DMS53 (cell line): ENCODE results near the gene GPC5.
A peak's percentile ranks its signal among the peaks of the same experiment; 100 is the strongest.
"Not testable (repeated sequence)": the region's sequence is repeated elsewhere in the genome, so short reads cannot be mapped to it uniquely, and the experiment has no call there.

Experiments
- DNase-seq: peaks from one replicate; lab custom pipeline; 2025; lab: John Stamatoyannopoulos, UW

The GPC5 gene

DNA sequence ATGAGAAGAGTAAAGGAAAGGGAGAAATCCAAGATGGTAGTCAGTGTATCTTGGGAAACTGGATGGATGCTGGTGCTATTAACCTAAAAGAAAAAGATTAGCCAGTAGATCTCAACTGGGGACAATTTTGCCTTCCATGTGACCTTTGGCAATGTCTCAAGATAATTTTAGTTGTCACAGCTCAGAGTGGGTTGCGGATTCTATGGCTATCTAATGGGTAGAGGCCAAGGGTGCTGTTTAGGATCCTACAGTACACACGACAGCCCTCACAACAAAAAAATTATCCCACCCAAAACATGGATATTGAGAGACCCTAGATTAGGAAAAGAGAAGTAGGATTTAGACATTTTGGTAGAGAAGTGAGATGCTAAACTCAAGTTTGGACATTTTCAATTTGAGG, 258.9 kb downstream of the GPC5 start:
- no peak for DNase-seq

DNA sequence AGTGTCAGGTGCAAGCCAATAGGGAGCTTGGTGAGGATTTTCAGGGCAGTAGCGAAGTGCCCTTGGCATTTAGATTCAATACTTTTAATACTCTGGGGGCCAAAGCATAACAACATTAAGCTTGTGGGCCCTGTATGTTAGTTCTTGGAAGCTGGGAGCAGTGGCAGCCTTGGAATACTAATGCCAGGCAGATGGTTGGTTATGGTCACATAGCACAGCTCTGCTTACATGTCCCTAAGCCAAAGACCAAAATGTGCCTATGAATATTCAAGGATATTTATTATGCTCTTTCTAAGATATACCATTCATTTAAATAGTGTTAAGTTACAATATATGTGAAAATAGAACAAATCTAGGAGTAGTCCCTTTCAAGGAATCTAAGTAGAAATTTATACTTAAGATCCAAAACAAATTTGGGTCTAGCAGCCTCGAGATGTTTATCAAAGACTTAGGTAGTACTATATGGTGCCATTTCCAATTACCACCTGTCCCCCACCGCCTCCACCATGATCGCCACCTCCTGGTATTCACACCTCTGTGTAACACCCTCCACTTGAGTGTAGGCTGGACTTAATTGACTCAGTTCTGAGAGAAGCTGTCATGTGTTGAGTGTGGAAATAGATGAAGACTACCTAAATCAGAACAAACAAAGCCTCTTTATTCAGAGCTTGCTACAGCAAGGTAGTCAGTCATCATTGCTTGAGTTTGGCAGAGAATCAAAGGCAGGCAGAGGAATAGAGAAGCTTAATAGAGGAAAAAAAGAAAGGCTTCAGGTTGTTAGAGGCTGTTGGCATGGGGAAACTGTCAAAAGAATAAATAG, 261.0 kb downstream of the GPC5 start:
- DNase-seq, result no peak

GRCh38 chr13:91660076-91660415, 261.6 kb downstream of the GPC5 start:
- no peak for DNase-seq

DNA sequence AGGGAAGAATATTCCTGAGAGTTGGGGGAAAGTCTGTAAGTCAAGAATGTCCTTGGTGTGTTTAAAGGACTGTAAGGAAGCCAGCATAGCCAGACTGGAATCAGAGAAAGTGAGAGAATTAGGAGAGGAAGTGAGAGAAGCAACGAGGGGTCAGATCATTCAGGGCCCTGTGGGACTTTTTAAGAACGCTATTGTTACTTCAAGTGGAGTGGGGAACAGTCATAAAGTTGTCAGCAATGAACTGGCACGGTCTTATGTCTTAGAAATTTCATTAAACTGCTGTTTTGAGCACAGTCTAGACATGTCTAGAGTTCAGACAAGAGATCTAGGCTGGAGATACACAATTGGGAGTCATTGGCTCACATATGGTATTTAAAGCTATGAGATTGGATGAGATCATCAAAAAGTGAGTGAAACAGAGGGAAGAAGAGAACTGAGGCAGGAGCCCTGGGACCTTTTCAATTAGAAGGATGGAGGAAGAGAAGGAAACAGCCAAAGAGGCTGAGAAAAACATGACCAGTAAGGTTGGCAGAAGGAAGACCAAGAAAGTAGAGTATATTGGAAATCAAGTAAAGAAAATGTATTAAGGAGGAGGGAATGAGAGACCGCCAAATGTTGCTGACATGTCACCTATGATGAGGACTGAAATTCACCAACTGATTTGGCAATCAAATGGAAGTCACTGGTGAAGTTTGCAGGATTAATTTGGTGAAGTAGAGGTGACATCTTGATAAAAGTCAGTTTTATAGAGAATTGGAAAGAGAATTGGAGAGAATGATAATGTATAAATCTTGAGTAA, 263.5 kb downstream of the GPC5 start:
- DNase-seq, result no peak

DNA sequence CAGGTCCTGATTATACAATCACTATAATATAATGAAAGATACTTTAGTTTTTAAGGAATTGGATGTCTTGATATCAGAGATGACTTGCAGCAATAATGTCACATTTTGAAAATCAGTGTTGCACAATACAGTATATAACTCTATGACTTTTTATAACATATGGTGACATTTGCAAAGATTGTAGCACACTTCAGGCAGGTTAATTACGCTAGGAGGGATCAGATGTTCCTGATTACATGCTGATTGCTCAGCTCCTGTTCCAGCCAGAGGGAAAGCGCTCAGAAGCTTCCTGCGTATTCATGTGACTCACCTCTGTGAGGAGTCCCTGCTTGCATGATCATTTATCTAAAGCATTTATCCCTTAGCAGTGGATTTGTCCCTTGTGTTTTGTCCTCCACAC, 265.6 kb downstream of the GPC5 start:
- no peak for DNase-seq

DNA sequence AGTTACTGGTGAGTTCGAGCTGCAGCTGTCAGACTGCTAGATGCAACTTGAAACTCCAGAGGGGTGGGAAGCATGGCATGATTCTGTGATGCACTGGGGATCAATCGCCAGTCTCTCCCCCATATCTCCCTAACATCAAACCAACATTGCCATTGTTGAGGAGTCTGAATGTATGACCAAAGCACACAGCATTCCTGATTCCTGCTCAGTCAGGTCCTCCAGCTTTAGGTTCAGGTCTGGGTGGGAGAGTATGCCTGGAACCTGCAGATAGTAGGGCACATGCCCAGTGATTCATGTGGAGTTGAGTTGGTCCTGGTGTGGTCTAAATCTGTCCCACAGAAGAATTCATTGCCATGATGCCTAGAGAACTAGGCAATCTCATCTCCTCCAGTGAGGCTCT, 269.1 kb downstream of the GPC5 start:
- DNase-seq, result no peak

- no peak for DNase-seq
These were observed 270.6 kb downstream of the GPC5 start for GRCh38 chr13:91668866-91669495.

- not testable (repeated sequence) for DNase-seq
These were observed 275.9 kb downstream of the GPC5 start for GRCh38 chr13:91674347-91674746.

DNA sequence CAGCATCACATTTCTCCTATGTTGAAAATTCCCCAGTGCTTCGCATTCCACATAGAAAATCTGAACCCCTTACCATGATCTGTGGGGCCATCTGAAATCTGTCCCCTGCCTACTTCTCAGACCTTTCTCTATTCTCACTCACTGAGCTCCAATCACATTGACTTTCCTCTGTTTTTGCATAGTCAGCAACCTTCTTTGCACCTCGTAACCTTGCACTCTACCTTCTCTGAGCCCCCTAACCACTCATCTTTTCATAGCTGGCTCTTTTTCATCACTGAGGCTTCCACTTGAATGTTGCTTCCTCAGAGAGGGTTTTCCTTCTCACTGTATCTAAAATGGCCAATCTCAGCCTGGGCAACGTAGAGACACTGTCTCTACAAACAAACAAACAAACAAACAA, 286.3 kb downstream of the GPC5 start:
- no peak for DNase-seq

DNA sequence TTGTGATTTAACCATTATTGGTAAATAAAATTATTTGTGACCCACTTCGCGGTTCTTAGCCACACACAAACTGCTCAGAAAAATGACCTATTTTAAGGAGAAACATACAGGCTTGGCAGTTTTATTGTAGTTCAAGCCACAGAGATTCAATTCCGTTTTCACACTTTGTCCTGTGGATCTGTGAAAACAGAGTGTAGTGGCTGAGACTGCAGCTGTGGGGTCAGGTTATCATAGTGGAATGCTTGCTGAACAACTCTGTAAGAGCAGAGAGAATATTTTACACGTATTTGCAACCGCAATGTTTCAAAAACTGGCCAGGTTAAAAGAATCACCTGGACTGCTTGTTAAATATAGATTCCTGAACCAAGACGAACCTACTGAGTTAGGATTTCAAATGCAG, 292.5 kb downstream of the GPC5 start:
- DNase-seq, result no peak

GRCh38 chr13:91693466-91693865, 295.0 kb downstream of the GPC5 start:
- no peak for DNase-seq

DNA sequence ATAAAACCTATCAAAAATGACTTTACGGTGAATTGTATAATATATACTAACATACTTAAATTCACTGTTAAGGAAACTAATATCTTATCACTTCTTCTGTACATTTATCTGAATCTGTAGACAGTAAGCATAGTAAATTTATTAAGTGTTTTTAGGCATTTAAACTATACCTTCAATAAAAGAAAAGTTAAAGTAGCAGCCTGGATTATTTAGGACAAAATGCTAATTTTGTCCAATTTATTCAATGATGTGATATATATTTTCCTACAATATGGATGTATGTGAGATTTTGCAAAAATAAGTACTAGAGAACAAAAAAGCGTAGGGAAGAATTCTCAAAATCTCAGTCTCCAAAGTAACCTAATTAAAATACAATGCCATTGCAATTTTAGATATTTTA, 299.9 kb downstream of the GPC5 start:
- DNase-seq, result no peak

- DNase-seq, result no peak
These were observed 300.3 kb downstream of the GPC5 start for GRCh38 chr13:91698767-91699166.

DNA sequence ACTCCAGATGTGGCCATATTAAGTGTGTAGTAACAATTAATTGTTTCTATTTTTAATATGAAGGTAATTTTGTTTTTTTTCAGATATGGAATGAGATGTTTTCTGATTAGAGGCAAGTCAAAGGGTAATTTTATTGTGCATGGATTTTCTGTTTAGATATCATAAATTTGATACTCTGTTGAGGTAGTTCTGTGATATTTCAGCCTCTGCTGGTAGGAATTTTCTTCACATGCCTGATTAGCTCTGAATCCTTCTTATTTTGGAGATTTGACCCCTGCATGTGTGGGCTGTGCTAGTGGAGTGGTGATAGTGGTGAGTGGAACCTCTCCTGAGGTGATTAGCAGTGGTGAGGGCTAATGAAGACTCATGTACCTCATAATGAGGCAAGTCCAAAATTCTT, 301.4 kb downstream of the GPC5 start:
- no peak for DNase-seq

DNA sequence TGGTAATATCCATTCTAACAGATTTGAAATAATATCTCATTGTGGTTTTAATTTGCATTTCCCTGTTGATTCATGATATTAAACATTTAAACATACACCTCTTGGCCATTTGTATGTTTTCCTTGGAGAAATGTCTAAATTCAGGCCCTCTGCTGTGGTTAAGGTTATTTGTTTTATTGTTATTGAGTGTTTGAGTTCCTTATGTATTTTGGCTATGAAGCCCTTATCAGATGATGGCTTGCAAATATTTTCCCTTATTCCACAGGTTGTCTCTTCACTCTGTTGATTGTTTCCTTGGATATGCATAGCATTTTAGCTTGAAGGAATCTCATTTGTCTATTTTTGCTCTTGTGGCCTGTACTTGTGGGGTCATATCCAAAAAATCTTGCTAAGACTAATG, 303.6 kb downstream of the GPC5 start:
- peak; percentile 8 for DNase-seq

DNA sequence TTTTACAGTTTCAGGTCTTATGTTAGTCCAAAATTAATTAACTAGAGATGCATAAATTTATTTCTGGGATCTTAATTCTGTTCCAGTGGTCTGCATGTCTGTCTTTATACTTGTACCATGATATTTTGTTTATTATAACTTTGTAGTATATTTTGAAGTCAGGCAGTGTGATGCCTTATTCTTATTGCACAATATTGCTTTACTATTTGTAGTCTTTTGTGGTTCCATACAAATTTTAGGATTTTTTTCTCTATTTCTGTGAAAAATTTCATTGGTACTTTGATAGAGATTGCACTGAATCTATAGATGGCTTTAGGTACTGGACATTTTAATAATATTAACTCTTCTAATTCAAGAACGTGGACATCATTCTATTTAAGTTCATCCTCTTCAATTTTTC, 304.0 kb downstream of the GPC5 start:
- DNase-seq, result no peak

GRCh38 chr13:91704398-91704797, 306.0 kb downstream of the GPC5 start:
- no peak for DNase-seq

- no peak for DNase-seq
These were observed 310.1 kb downstream of the GPC5 start for GRCh38 chr13:91708558-91708957.

DNA sequence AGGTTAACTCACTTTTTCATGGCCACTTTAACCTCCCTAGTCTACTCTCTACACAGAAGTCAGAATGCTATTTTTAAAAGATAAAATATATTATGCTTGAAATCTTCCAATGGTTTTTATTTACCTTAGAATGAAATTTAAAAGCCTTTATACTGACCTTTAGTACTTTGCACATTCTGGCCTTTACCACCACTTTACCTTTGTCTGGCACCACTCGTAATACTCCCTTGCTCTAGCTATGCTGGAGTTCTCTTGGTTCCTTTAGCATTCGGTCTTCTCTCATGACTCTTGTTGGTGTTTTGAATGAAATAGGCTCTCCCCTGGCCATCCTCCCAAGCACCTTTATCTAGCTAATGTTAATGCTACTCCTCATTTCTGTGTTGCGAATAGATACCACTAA, 310.8 kb downstream of the GPC5 start:
- DNase-seq, result no peak

GRCh38 chr13:91710733-91711132, 312.3 kb downstream of the GPC5 start:
- DNase-seq, result no peak

DNA sequence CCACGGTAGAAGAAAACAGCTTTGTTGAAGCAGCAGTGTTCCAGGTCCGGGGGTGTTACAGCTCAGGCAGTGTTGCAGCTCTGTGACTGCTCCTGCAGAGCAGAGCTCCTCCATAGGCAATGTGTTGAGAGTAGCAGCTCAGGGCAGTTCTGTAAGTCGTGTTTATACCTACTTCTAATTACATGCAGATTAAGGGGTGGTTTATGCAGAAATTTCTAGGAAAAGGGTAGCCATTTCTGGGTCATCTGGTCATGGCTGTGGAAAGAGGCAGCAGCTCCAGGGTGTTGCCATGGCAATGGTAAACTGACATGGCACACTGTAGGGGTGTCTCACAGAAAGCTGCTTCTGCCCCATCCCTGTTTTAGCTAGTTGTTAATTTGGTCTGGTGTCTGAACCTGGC, 316.4 kb downstream of the GPC5 start:
- peak; percentile 1 for DNase-seq

DNA sequence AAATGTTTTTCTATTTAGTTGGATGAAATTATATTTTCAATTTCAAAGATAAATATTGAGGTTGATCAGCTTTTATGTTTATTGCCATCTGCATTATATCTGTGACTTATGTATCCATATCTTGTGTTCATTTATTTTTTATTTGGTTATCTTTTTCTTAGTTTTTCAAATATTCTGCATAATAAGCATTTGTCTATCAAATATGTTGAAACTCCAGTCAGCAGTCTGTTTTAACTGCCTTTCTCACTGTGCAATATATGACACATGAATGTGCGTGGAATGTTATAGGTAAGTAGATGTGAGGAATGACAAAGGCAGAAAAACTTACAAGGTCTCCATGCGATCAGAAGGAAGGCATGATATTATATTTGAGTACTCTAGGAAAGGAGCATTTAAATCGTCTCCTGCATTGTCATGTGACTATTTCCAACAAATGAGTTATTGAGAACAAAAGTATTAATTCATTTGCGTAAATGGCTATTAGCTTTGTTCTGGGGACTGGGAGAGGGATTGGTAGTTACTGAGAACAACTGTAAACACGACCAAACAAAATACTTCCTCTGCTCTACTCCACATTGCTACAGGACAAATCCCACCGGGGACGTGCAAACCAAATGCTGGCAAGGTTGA, 318.1 kb downstream of the GPC5 start:
- DNase-seq, result no peak

- DNase-seq, result peak; percentile 63
These were observed 320.6 kb downstream of the GPC5 start for GRCh38 chr13:91719033-91719432.
